Suprapubic skin (tissue), 4 donors: ENCODE data around the gene MRPL11. TPM values are rescaled to one million over a fixed set of nuclear protein-coding genes. Genes with fewer than 3 reads are reported as not detected.

Source experiments
- DNase-seq, 2 donors: peaks; one replicate each; pipeline ENCODE4 v3.0.0-alpha.2; 2019; ENCODE audit warnings: low spot score in 2 of 2
- H3K27ac ChIP-seq: fragments of 200-600 bp; sonication (generic); one replicate; pipeline ENCODE4 v1.5.1; 2019
- H3K27me3 ChIP-seq: fragments of 200-600 bp; sonication (generic); one replicate; pipeline ENCODE4 v1.5.1; 2019
- H3K36me3 ChIP-seq: fragments of 200-600 bp; sonication (generic); one replicate; pipeline ENCODE4 v1.5.1; 2019
- H3K4me1 ChIP-seq: fragments of 200-600 bp; sonication (generic); one replicate; pipeline ENCODE4 v1.5.1; 2019
- H3K4me3 ChIP-seq: fragments of 200-600 bp; sonication (generic); one replicate; pipeline ENCODE4 v1.5.1; 2019; ENCODE audit warnings: mild to moderate bottlenecking
- H3K9me3 ChIP-seq: fragments of 200-600 bp; sonication (generic); one replicate; pipeline ENCODE4 v1.5.1; 2019
- EP300 ChIP-seq: sonication (generic); formaldehyde crosslinking; IDR thresholded peaks from one replicate; pipeline ENCODE4 v1.6.1; 2017; ENCODE audit warnings: antibody characterized with exemption
- POLR2A ChIP-seq, 2 donors: fragments of 450-650 bp; IDR thresholded peaks; one replicate each; pipeline ENCODE4 v1.6.1; 2017; ENCODE audit warnings: antibody characterized with exemption in 2 of 2, mild to moderate bottlenecking in 2 of 2, moderate library complexity in 2 of 2
- POLR2AphosphoS5 ChIP-seq, 3 donors: sonication (generic); formaldehyde crosslinking; IDR thresholded peaks; one replicate each; pipeline ENCODE4 v1.6.1; 2017; ENCODE audit warnings: antibody characterized with exemption in 3 of 3
- WGBS: methylation state at CpG from one replicate; pipeline ENCODE4 v1.1.5; 2018; 5-methylcytosine and 5-hydroxymethylcytosine counted together
- total RNA-seq, 4 donors: library from RNA; depleted of rRNA; stranded (reverse); fragments of >200 nt; gene quantifications; one replicate each; pipeline ENCODE4 v1.1.0, GENCODE V29; 2016
- TF ChIP-seq, protein P1 (sequence below), 2 donors: fragments of 200-600 bp in 1 of 2; fragments of 450-650 bp in 1 of 2; sonication (generic) in 1 of 2; IDR thresholded peaks; one replicate each; pipeline ENCODE4 v1.5.1; 2016 to 2019; ENCODE audit warnings: antibody characterized with exemption in 2 of 2, mild to moderate bottlenecking in 1 of 2, moderate library complexity in 1 of 2

MRPL11 gene
- total RNA-seq, 4 donors from 2014 or later: 22.0 to 42.0 (median 28.0) TPM

DNA sequence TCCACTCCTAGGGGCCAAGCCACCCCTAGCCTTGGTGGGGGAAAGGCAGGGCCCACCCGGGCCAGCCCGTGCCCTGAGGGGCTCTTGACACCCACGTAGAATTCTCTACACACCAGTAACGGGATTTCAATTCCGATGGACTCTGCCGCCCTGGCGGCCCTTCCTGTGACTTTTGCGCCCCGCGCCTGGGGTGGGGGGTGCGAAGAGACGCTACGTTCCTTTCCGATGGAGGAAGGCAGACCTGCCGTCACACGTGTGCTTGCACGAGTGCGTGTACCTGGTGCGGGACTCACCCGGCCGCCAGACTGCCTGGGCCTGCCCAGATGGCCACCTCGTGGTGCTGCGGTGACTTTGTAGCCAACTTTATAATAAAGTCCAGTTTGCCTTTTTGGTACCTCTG, 12.3 kb downstream of the MRPL11 start:
- Histone ChIP-seq H3K27me3 (no peaks in the 10 kb centered on the region), H3K4me1 (peaks cover 1% of the 10 kb centered on the region), H3K36me3 (no peaks in the 10 kb centered on the region), H3K9me3 (no peaks in the 10 kb centered on the region), H3K4me3 (no peak overlapping the region), H3K27ac (no peak overlapping the region)
- no peak for TF ChIP-seq POLR2A (IDR thresholded peaks at IDR 0.05)
- no peak for TF ChIP-seq POLR2AphosphoS5 (IDR thresholded peaks at IDR 0.05)
- TF ChIP-seq EP300: no peak
- TF ChIP-seq, protein P1, sequence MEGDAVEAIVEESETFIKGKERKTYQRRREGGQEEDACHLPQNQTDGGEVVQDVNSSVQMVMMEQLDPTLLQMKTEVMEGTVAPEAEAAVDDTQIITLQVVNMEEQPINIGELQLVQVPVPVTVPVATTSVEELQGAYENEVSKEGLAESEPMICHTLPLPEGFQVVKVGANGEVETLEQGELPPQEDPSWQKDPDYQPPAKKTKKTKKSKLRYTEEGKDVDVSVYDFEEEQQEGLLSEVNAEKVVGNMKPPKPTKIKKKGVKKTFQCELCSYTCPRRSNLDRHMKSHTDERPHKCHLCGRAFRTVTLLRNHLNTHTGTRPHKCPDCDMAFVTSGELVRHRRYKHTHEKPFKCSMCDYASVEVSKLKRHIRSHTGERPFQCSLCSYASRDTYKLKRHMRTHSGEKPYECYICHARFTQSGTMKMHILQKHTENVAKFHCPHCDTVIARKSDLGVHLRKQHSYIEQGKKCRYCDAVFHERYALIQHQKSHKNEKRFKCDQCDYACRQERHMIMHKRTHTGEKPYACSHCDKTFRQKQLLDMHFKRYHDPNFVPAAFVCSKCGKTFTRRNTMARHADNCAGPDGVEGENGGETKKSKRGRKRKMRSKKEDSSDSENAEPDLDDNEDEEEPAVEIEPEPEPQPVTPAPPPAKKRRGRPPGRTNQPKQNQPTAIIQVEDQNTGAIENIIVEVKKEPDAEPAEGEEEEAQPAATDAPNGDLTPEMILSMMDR (IDR thresholded peaks at IDR 0.05): no peak
- no peak for DNase-seq
- 75% methylated on average over 21 of the region's 23 CpGs for WGBS

DNA sequence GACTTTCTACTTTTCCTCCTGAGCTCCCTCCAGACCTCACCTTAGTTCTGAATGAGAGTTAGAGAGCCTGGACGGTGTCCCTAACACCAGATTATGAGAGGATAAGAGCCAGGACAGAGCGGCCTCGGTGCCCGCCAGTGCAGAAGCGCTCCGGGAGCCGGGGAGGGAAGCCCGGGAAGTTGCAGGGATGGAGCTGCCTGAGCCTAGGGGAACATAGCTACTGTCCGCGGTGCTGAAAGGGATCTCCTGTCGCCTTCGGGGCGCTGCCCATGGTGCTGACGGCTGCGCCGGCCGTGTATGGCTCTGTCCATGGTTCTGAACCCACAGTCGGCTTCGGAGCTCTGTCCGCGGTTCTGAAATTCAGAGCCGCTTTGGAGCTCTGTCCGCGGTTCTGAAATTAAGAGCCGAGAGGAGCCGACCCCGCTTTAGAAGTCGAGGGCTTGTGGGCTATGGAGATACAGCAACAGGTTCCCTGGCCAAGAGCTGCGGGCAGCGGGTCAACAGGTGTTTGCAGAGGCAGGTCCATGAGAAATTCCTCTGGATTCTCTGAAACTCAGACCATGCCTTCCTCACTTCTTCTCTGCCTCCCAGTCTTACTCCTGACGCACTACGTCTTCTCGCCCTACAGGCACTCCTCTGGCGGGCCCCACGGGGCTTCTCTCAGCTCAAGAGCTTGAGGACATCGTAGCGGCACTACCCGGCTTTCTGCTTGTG, 17.0 kb downstream of the MRPL11 start:
- DNase-seq: peak; percentile 93 to 94
- TF ChIP-seq POLR2AphosphoS5 (IDR thresholded peaks at IDR 0.05) (peak; percentile 92 to 100 (median 99)), POLR2A (IDR thresholded peaks at IDR 0.05) (no peak)
- TF ChIP-seq, protein P1 (IDR thresholded peaks at IDR 0.05): no peak
- WGBS: 19% methylated on average over 24 of the region's 38 CpGs
- Histone ChIP-seq H3K27ac (no peak overlapping the region), H3K4me3 (no peak overlapping the region), H3K27me3 (peaks cover 19% of the 10 kb centered on the region), H3K4me1 (peaks cover 14% of the 10 kb centered on the region), H3K9me3 (no peaks in the 10 kb centered on the region), H3K36me3 (no peaks in the 10 kb centered on the region)

DNA sequence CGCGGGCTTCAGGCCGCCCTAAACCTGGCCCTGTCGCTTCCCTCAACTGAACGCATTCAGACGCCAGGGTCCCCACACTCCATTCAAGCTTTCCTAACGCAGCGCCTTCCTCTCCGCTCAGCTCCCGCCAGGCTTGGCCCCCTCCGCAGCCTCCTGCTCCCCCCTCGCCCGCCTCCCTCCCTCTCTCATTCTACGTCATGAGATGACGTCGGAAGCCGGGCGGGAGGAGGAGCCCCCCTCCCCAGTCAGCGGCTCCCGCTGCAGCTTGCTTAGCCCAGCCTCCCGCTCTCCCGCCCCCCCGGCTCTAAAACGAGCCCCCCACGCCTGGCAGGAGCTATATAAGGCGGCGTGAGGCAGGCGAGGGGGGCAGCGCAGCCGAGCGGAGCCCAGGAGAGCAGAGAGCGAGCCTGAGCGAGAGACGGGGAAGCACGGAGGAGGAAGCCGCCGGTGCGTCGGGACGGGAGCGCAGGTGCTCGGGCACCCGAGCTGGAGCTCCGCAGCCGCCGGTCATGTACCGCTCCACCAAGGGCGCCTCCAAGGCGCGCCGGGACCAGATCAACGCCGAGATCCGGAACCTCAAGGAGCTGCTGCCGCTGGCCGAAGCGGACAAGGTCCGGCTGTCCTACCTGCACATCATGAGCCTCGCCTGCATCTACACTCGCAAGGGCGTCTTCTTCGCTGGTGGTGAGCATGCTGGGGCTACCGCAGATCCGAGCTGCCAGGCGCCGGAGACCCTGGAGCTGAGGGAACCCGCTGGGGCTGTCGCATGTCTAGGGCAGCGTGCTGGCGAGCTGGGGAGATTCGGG, 17.8 kb downstream of the MRPL11 start, which contains the start of gene NPAS4:
Gene NPAS4, plus strand, starts transcription at position 365 of the 806 bp plus-strand sequence. Its CDS starts 145 bp downstream, at position 510.
- no peak within 1 kb of the TSS for H3K4me3 ChIP-seq
- 5% methylated on average over 18 of the region's 71 CpGs for WGBS
- H3K4me1 ChIP-seq: peaks cover 14% of the 10 kb centered on the region
- no peaks in the 10 kb centered on the region for H3K9me3 ChIP-seq
- no peaks in the 10 kb centered on the region for H3K36me3 ChIP-seq
- H3K27ac ChIP-seq: no peak within 1 kb of the TSS
- no peak for DNase-seq
- TF ChIP-seq POLR2AphosphoS5 (IDR thresholded peaks at IDR 0.05): no peak
- TF ChIP-seq, protein P1 (IDR thresholded peaks at IDR 0.05): no peak
- no peak for TF ChIP-seq POLR2A (IDR thresholded peaks at IDR 0.05)
- no peak for TF ChIP-seq EP300
- peaks cover 27% of the 10 kb centered on the region for H3K27me3 ChIP-seq

DNA sequence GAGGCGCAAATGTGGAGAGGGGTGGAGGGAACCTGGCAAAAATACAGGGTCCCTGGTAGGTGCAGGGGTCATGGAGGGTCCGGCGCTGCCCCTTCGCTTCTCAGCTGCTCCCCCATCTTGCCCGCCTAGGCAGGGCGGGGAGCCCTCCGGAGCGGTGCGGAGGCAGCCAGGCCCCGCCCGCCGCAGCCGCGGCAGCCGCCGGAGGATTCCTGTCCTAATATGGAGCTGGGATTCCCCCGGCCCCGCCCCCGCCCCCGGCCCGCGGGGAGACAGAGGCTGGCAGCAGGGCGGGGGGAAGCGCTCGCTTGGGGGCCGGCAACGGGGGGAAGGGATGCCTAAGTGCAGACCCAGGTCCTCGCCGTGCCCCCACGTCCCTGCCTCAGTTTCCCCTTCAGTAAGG, 18.8 kb downstream of the MRPL11 start:
- H3K27me3 ChIP-seq: peaks cover 37% of the 10 kb centered on the region
- TF ChIP-seq POLR2A (IDR thresholded peaks at IDR 0.05) (no peak), EP300 (no peak), POLR2AphosphoS5 (IDR thresholded peaks at IDR 0.05) (no peak)
- TF ChIP-seq, protein P1 (IDR thresholded peaks at IDR 0.05): no peak
- H3K27ac ChIP-seq: no peak overlapping the region
- H3K4me1 ChIP-seq: peaks cover 14% of the 10 kb centered on the region
- 2% methylated on average over 6 of the region's 30 CpGs for WGBS
- H3K9me3 ChIP-seq: no peaks in the 10 kb centered on the region
- H3K36me3 ChIP-seq: no peaks in the 10 kb centered on the region
- H3K4me3 ChIP-seq: no peak overlapping the region
- no peak for DNase-seq

DNA sequence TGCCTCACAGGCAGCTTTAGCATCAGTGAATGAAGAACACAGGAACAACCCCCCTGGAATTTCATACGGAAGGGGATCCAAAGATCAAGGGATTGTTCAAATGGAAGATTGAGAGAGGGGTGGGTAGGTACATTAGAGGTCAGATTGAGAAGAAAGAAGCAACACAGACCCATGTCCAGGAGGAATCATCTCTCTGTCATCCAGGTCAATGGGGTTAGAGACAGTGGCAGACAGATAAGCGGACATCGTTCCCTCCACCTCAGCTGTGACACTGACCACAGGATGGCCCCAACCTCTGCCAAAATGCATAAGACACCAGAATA, 19.7 kb downstream of the MRPL11 start:
- Histone ChIP-seq H3K9me3 (no peaks in the 10 kb centered on the region), H3K4me3 (no peak overlapping the region), H3K27ac (no peak overlapping the region), H3K4me1 (peaks cover 14% of the 10 kb centered on the region), H3K36me3 (no peaks in the 10 kb centered on the region), H3K27me3 (peaks cover 46% of the 10 kb centered on the region)
- TF ChIP-seq POLR2A (IDR thresholded peaks at IDR 0.05) (no peak), POLR2AphosphoS5 (IDR thresholded peaks at IDR 0.05) (no peak), EP300 (no peak)
- TF ChIP-seq, protein P1 (IDR thresholded peaks at IDR 0.05): no peak
- 56% methylated on average over 3 of the region's 3 CpGs for WGBS
- no peak for DNase-seq
